Caco-2 (cell line): ENCODE data around the gene FLT3. TPM values are rescaled to one million over a fixed set of nuclear protein-coding genes. Genes with fewer than 3 reads are reported as not detected.

Source experiments
- BruUV-seq: library from RNA; stranded (reverse); fragments of 400-500 nt; replicated peaks from 2 replicates; lab custom pipeline; 2021; lab: Mats Ljungman, UMichigan
- CTCF ChIA-PET: fragments of 300-600 bp; sonication (Branson Sonifier 250); formaldehyde crosslinking; loops from one replicate; lab custom pipeline; 2022; ENCODE audit warnings: antibody characterized with exemption; lab: Charles Lee
- POLR2A ChIA-PET: fragments of 300-600 bp; sonication (Branson Sonifier 250); formaldehyde crosslinking; loops from one replicate; lab custom pipeline; 2022; ENCODE audit warnings: antibody characterized with exemption; lab: Charles Lee
- DNase-seq, 2 experiments: peaks; one replicate each; pipeline versions ENCODE4 v3.0.0 to v3.0.0-alpha.2; 2020 to 2022
- H3K27me3 ChIP-seq: replicated peaks from 2 replicates; pipeline ENCODE4 v1.6.0; 2011; ENCODE audit warnings: low read length; ENCODE audit not compliant: control insufficient read depth, insufficient read depth
- H3K36me3 ChIP-seq: 2 replicates; pipeline ENCODE4 v1.5.1; 2011; ENCODE audit warnings: low read length; ENCODE audit not compliant: control insufficient read depth, insufficient read depth
- H3K4me1 ChIP-seq: fragments of 250-450 bp; sonication (Bioruptor Pico); 2 replicates; pipeline ENCODE4 v1.5.1; 2020; ENCODE audit warnings: mild to moderate bottlenecking
- H3K4me3 ChIP-seq: 2 replicates; pipeline ENCODE4 v1.5.1; 2011; ENCODE audit warnings: low read depth, mild to moderate bottlenecking, control low read depth, low read length
- H3K9me3 ChIP-seq: fragments of 250-450 bp; sonication (Bioruptor Pico); 2 replicates; pipeline ENCODE4 v1.5.1; 2020; ENCODE audit warnings: mild to moderate bottlenecking, moderate library complexity
- H3K27ac Mint-ChIP-seq: one replicate; pipeline ENCODE4 v1.8.0; 2022; ENCODE audit warnings: mixed read lengths; ENCODE audit not compliant: unreplicated experiment
- H3K27me3 Mint-ChIP-seq: one replicate; pipeline ENCODE4 v1.8.0; 2022; ENCODE audit warnings: mixed read lengths; ENCODE audit not compliant: insufficient read depth, unreplicated experiment
- H3K36me3 Mint-ChIP-seq: one replicate; pipeline ENCODE4 v1.8.0; 2022; ENCODE audit warnings: mild to moderate bottlenecking, mixed read lengths; ENCODE audit not compliant: insufficient read depth, unreplicated experiment
- H3K4me1 Mint-ChIP-seq: one replicate; pipeline ENCODE4 v1.8.0; 2022; ENCODE audit warnings: low read depth, mixed read lengths; ENCODE audit not compliant: unreplicated experiment
- H3K4me3 Mint-ChIP-seq: one replicate; pipeline ENCODE4 v1.8.0; 2022; ENCODE audit warnings: mild to moderate bottlenecking, moderate library complexity, mixed read lengths; ENCODE audit not compliant: unreplicated experiment
- H3K9me3 Mint-ChIP-seq: one replicate; pipeline ENCODE4 v1.8.0; 2022; ENCODE audit warnings: mixed read lengths; ENCODE audit not compliant: unreplicated experiment
- intact Hi-C: fragments of 100-400 bp; cut with micrococcal nuclease; formaldehyde crosslinking; loops from one replicate; pipeline ENCODE4 v1.10.0; 2022; ENCODE audit not compliant: unreplicated experiment
- total RNA-seq: library from RNA; stranded (reverse); gene quantifications from 2 replicates; pipeline ENCODE4 v1.2.3, GENCODE V29; 2022
- TF ChIP-seq, protein P1 (sequence below), 2 experiments: fragments of 200-600 bp in 1 of 2; IDR thresholded peaks; 1 replicate in 1 of 2; 2 replicates in 1 of 2; pipeline versions ENCODE4 v1.5.1 to v1.8.0; 2011 to 2022; ENCODE audit warnings: antibody characterized with exemption in 1 of 2, control low read depth in 1 of 2, inconsistent platforms in 1 of 2, low read depth in 1 of 2, low read length in 1 of 2, mild to moderate bottlenecking in 1 of 2, moderate library complexity in 1 of 2; ENCODE audit not compliant: insufficient read depth in 1 of 2, severe bottlenecking in 1 of 2, unreplicated experiment in 1 of 2

The FLT3 gene
- total RNA-seq, 1 experiment from 2014 or later = 0.09 TPM

DNA sequence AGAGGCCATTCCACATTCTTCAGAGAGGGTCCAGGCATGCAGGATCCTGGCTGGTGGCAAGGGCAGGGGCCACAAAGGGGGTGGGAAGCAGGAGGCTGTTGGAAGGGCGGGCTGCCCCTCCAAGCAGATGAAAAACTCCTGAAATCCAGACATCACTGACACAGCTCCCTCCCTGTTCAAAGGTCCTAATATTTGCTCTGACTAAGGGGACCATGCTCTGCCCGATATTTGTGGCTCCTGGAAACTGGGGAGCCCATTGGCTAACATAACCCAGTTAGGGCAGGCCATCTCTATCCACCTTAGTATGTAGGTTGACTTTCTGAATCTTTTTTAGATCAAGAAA is 127.9 kb downstream of the FLT3 start:
- H3K9me3 ChIP-seq = no peaks in the 10 kb centered on the region
- no peaks in the 10 kb centered on the region for H3K27me3 ChIP-seq
- peaks cover 1% of the 10 kb centered on the region; the same call in 1 of the 2 replicates for H3K36me3 ChIP-seq
- POLR2A ChIA-PET = no interaction called here
- H3K4me1 ChIP-seq = peaks cover 34% of the 10 kb centered on the region
- H3K27me3 Mint-ChIP-seq = no peaks in the 10 kb centered on the region
- no TSS peak for BruUV-seq
- no peak overlapping the region for H3K27ac Mint-ChIP-seq
- TF ChIP-seq, protein P1, sequence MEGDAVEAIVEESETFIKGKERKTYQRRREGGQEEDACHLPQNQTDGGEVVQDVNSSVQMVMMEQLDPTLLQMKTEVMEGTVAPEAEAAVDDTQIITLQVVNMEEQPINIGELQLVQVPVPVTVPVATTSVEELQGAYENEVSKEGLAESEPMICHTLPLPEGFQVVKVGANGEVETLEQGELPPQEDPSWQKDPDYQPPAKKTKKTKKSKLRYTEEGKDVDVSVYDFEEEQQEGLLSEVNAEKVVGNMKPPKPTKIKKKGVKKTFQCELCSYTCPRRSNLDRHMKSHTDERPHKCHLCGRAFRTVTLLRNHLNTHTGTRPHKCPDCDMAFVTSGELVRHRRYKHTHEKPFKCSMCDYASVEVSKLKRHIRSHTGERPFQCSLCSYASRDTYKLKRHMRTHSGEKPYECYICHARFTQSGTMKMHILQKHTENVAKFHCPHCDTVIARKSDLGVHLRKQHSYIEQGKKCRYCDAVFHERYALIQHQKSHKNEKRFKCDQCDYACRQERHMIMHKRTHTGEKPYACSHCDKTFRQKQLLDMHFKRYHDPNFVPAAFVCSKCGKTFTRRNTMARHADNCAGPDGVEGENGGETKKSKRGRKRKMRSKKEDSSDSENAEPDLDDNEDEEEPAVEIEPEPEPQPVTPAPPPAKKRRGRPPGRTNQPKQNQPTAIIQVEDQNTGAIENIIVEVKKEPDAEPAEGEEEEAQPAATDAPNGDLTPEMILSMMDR (IDR thresholded peaks at IDR 0.05; ENCODE audit: insufficient read depth in 1 of 2, low read depth in 1 of 2, low read length in 1 of 2, severe bottlenecking in 1 of 2, unreplicated experiment in 1 of 2) = no peak
- H3K4me3 ChIP-seq = no peak overlapping the region
- no peak overlapping the region for H3K4me3 Mint-ChIP-seq
- intact Hi-C loops = no loop called here
- no peak for DNase-seq
- H3K9me3 Mint-ChIP-seq = no peaks in the 10 kb centered on the region
- peaks cover 24% of the 10 kb centered on the region for H3K36me3 Mint-ChIP-seq
- CTCF ChIA-PET = no interaction called here
- peaks cover 10% of the 10 kb centered on the region for H3K4me1 Mint-ChIP-seq

DNA sequence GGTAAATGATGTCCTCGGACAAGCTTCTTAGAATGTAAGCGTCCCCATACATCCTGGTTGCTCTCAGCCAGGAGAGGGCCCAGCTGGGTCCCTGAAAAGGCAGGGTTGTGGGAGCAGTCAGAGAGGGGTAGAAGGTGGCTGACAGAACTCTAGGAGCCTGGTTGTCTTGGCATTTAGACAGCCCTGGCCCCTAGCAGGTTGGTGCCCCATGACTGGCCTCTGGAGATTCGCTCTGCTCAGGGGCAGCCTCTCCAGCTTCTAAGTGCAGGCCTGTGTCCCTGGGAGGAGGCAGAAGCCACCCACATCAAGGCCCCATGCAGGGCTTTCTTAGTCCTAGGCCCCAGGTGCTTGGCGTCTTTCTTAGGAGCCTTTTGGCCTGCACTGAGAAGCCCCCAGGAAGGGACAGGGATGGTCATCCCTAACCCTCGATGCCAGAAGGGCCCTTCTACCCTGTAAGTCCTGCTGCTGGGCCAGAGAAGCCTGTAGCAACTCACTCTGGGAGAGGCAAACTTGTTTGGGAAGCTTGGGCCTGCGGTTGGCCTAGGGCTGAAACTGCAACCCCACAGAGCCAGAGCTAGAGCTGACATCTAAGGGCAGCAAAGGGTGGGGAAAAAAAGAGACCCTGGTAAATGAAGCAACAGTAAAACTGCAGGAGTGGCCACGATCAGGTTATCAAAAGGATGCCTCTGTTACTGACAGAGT is 128.4 kb downstream of the FLT3 start:
- DNase-seq = no peak
- ChIA-PET POLR2A (no interaction called here), CTCF (no interaction called here)
- Histone ChIP-seq H3K9me3 (no peaks in the 10 kb centered on the region), H3K4me1 (peaks cover 30% of the 10 kb centered on the region), H3K36me3 (peaks cover 3% of the 10 kb centered on the region; the same call in 1 of the 2 replicates), H3K4me3 (no peak overlapping the region), H3K27me3 (no peaks in the 10 kb centered on the region)
- Mint-ChIP-seq H3K4me1 (peaks cover 10% of the 10 kb centered on the region), H3K9me3 (no peaks in the 10 kb centered on the region), H3K4me3 (no peak overlapping the region), H3K27ac (no peak overlapping the region), H3K27me3 (no peaks in the 10 kb centered on the region), H3K36me3 (peaks cover 29% of the 10 kb centered on the region)
- TF ChIP-seq, protein P1 (IDR thresholded peaks at IDR 0.05; ENCODE audit: insufficient read depth in 1 of 2, low read depth in 1 of 2, low read length in 1 of 2, severe bottlenecking in 1 of 2, unreplicated experiment in 1 of 2) = no peak
- intact Hi-C loops = no loop called here
- BruUV-seq = no TSS peak

DNA sequence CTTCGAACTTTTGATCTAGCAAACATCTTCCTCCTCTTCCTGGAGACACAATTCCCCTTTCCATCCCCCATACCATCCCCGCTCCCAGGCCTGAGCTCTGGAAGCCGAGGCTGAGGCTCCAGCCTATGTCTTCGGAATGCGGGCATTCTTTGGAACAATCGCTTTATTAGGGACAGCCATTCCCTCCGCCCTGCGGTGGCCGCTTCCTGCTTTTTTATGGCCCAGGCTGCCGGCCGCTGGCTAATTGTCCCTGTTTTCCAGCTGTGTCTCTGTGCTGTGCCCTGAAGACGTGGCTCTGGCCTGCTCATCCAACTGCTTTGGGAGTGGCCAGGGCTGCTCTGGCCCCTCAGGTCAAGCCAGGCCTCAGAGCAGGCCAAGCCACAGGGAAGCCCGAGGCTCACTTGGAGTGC is 129.1 kb downstream of the FLT3 start:
- intact Hi-C loops = no loop called here

More for the DNA sequence above, 129.1 kb downstream of the FLT3 start:
- BruUV-seq = no TSS peak
- POLR2A ChIA-PET = no interaction called here
- H3K4me3 Mint-ChIP-seq = no peak overlapping the region
- Histone ChIP-seq H3K4me1 (peaks cover 30% of the 10 kb centered on the region), H3K36me3 (peaks cover 3% of the 10 kb centered on the region; the same call in 1 of the 2 replicates), H3K27me3 (no peaks in the 10 kb centered on the region), H3K4me3 (no peak overlapping the region), H3K9me3 (no peaks in the 10 kb centered on the region)
- peak in 1 of 2 experiments; percentile 64 for DNase-seq
- CTCF ChIA-PET = no interaction called here
- peak overlapping the region; percentile 53 for H3K27ac Mint-ChIP-seq
- no peaks in the 10 kb centered on the region for H3K9me3 Mint-ChIP-seq
- H3K27me3 Mint-ChIP-seq = no peaks in the 10 kb centered on the region
- H3K4me1 Mint-ChIP-seq = peaks cover 10% of the 10 kb centered on the region
- TF ChIP-seq, protein P1 (IDR thresholded peaks at IDR 0.05; ENCODE audit: insufficient read depth in 1 of 2, low read depth in 1 of 2, low read length in 1 of 2, severe bottlenecking in 1 of 2, unreplicated experiment in 1 of 2) = no peak
- peaks cover 36% of the 10 kb centered on the region for H3K36me3 Mint-ChIP-seq
